Astrocyte (in vitro differentiated cells and primary cell): ENCODE data around the gene NTN1.

Experiments
- CTCF ChIP-seq: IDR thresholded peaks from 2 replicates; pipeline ENCODE4 v1.5.1; 2011; ENCODE audit warnings: low read depth, mild to moderate bottlenecking, inconsistent platforms, low read length, moderate library complexity; ENCODE audit not compliant: insufficient read depth
- EZH2 ChIP-seq: IDR thresholded peaks from 2 replicates; pipeline ENCODE4 v1.6.1; 2012; ENCODE audit warnings: mild to moderate bottlenecking, low read length, inconsistent platforms; ENCODE audit not compliant: insufficient read depth

GRCh38 chr17:9105068-9105868 is 84.0 kb downstream of the NTN1 start:
- TF ChIP-seq CTCF = no peak
- no peak for TF ChIP-seq EZH2
